Breast epithelium (tissue), 3 donors: Measurements from ENCODE around the gene SDE2.
"Not testable (repeated sequence)": the region's sequence is repeated elsewhere in the genome, so short reads cannot be mapped to it uniquely, and the experiment has no call there.

Experiments used
- POLR2A ChIP-seq: fragments of 450-650 bp; IDR thresholded peaks from one replicate; pipeline ENCODE4 v1.6.1; 2016; ENCODE audit warnings: antibody characterized with exemption, mild to moderate bottlenecking, moderate library complexity
- TF ChIP-seq, protein P1 (sequence below), 3 donors: fragments of 450-650 bp; IDR thresholded peaks; one replicate each; pipeline ENCODE4 v1.5.1; 2016 to 2017; ENCODE audit warnings: antibody characterized with exemption in 3 of 3, mild to moderate bottlenecking in 3 of 3, moderate library complexity in 3 of 3

DNA sequence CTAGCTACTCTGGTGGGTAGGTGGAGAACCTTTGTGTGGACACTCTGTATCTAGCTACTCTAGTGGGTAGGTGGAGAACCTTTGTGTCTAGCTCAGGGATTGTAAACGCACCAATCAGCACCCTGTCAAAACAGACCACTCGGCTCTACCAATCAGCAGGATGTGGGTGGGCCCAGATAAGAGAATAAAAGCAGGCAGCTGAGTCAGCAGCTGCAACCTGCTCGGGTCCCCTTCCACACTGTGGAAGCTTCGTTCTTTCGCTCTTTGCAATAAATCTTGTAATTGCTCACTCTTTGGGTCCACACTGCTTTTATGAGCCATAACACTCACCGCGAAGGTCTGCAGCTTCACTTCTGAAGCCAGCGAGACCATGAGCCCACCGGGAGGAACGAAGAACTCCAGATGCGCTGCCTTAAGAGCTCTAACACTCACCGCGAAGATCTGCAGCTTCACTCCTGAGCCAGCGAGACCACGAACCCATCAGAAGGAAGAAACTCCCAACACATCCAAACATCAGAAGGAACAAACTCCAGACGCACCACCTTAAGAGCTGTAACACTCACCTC is 28.5 kb downstream of the SDE2 start:
- TF ChIP-seq POLR2A: not testable (repeated sequence)
- TF ChIP-seq, protein P1, sequence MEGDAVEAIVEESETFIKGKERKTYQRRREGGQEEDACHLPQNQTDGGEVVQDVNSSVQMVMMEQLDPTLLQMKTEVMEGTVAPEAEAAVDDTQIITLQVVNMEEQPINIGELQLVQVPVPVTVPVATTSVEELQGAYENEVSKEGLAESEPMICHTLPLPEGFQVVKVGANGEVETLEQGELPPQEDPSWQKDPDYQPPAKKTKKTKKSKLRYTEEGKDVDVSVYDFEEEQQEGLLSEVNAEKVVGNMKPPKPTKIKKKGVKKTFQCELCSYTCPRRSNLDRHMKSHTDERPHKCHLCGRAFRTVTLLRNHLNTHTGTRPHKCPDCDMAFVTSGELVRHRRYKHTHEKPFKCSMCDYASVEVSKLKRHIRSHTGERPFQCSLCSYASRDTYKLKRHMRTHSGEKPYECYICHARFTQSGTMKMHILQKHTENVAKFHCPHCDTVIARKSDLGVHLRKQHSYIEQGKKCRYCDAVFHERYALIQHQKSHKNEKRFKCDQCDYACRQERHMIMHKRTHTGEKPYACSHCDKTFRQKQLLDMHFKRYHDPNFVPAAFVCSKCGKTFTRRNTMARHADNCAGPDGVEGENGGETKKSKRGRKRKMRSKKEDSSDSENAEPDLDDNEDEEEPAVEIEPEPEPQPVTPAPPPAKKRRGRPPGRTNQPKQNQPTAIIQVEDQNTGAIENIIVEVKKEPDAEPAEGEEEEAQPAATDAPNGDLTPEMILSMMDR (IDR thresholded peaks at IDR 0.05): not testable (repeated sequence)
